Ishikawa (cell line): Measurements from ENCODE around the gene ADAMTS16.

Source experiments
- CEBPB ChIP-seq: IDR thresholded peaks from 2 replicates; pipeline ENCODE4 v1.6.1; 2012
- CREB1 ChIP-seq: IDR thresholded peaks from 2 replicates; pipeline ENCODE4 v1.6.1; 2012; ENCODE audit warnings: low read depth
- EGR1 ChIP-seq: IDR thresholded peaks from 2 replicates; pipeline ENCODE4 v1.6.1; 2012
- EP300 ChIP-seq: IDR thresholded peaks from 2 replicates; pipeline ENCODE4 v1.6.1; 2012; ENCODE audit warnings: borderline replicate concordance
- FOXM1 ChIP-seq: IDR thresholded peaks from 2 replicates; pipeline ENCODE4 v1.6.1; 2012; ENCODE audit warnings: low read depth, borderline replicate concordance
- MAX ChIP-seq: IDR thresholded peaks from 2 replicates; pipeline ENCODE4 v1.6.1; 2012
- NFIC ChIP-seq: IDR thresholded peaks from 2 replicates; pipeline ENCODE4 v1.6.1; 2012
- RAD21 ChIP-seq: IDR thresholded peaks from 2 replicates; pipeline ENCODE4 v1.6.1; 2012; ENCODE audit warnings: low read depth
- REST ChIP-seq: IDR thresholded peaks from 2 replicates; pipeline ENCODE4 v1.6.1; 2012; ENCODE audit warnings: low read depth, mild to moderate bottlenecking
- TAF1 ChIP-seq: IDR thresholded peaks from 2 replicates; pipeline ENCODE4 v1.6.1; 2012; ENCODE audit warnings: low read depth, mild to moderate bottlenecking
- TCF12 ChIP-seq: IDR thresholded peaks from 2 replicates; pipeline ENCODE4 v1.6.1; 2012; ENCODE audit warnings: low read depth
- TEAD4 ChIP-seq: IDR thresholded peaks from 2 replicates; pipeline ENCODE4 v1.6.1; 2012
- USF1 ChIP-seq: IDR thresholded peaks from 2 replicates; pipeline ENCODE4 v1.6.1; 2012
- YY1 ChIP-seq: IDR thresholded peaks from 2 replicates; pipeline ENCODE4 v1.6.1; 2012; ENCODE audit warnings: low read depth
- ZBTB7A ChIP-seq: IDR thresholded peaks from 2 replicates; pipeline ENCODE4 v1.6.1; 2012; ENCODE audit warnings: low read depth

The ADAMTS16 gene

GRCh38 chr5:5266297-5266696, 126.2 kb downstream of the ADAMTS16 start:
- no peak for TF ChIP-seq EP300
- no peak for TF ChIP-seq TEAD4
- TF ChIP-seq TAF1: no peak
- no peak for TF ChIP-seq YY1
- TF ChIP-seq EGR1: no peak
- TF ChIP-seq RAD21: no peak
- TF ChIP-seq FOXM1: no peak

- TF ChIP-seq TEAD4 (no peak), CEBPB (no peak), RAD21 (no peak), CREB1 (no peak), NFIC (no peak), MAX (no peak), EGR1 (no peak), EP300 (no peak), ZBTB7A (no peak), TCF12 (no peak), YY1 (no peak), REST (no peak), USF1 (no peak), FOXM1 (no peak), TAF1 (no peak)
Observed at GRCh38 chr5:5270161-5270560, 130.0 kb downstream of the ADAMTS16 start.

GRCh38 chr5:5270958-5271785, 131.0 kb downstream of the ADAMTS16 start:
- no peak for TF ChIP-seq NFIC

GRCh38 chr5:5271786-5272321, 131.7 kb downstream of the ADAMTS16 start:
- no peak for TF ChIP-seq USF1
- no peak for TF ChIP-seq CEBPB
- no peak for TF ChIP-seq REST
- no peak for TF ChIP-seq ZBTB7A

- TF ChIP-seq RAD21: no peak
- TF ChIP-seq MAX: no peak
- TF ChIP-seq TEAD4: no peak
- TF ChIP-seq EP300: no peak
- no peak for TF ChIP-seq USF1
- no peak for TF ChIP-seq EGR1
- no peak for TF ChIP-seq FOXM1
- no peak for TF ChIP-seq TAF1
- no peak for TF ChIP-seq NFIC
- TF ChIP-seq TCF12: no peak
- no peak for TF ChIP-seq REST
- TF ChIP-seq YY1: no peak
- TF ChIP-seq CREB1: no peak
- no peak for TF ChIP-seq ZBTB7A
- no peak for TF ChIP-seq CEBPB
Observed at GRCh38 chr5:5273398-5273797, 133.3 kb downstream of the ADAMTS16 start.
